Measurements from ENCODE around the gene HACD4.

The HACD4 gene

DNA sequence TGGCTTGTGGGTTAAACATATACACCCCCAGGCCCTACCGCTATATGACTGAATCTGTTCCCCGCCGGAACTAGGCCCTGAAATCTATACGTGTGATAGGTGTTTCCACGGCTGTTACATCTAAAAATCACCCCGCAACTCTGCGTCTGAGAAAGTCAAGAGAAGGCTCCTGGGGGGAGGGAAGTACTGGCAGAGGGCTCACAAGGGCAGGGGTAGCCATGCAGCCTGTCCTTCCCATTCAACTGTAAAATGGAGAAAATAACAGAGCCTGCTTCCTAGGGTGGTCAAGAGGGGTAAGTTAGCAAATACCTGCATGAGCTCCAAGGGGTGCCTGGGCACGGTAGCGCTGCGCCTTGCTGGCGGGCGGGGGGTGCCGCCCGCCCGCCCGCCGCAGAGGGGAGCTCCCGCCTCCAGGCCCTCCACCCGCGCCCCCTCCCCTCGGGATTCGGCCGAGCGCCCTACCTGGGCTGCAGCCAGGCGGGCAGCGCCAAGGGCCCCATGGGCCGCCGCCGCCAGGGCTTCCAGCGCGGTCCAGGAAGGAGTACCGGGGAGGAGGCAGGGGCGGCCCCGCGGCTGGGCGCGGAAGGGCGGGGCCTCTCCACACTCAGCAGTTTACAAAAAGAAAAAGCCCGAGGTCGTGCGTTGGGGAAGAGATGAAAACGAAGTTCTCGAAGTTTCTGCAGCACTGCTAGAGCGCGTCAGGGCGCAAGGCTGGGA, at the start of gene HACD4:
TSS of gene HACD4 (minus strand) at position 550 of the 717 bp plus-strand sequence. CDS start at position 500, 50 bp downstream.
- Histone ChIP-seq H3K27me3 (ENCODE audit: control insufficient read depth, insufficient read depth, low read length) (no peaks in the 10 kb centered on the region), H3K4me1 (ENCODE audit: control insufficient read depth, insufficient read depth, low read length) (peaks cover 5% of the 10 kb centered on the region), H3K9me3 (ENCODE audit: control insufficient read depth, low read length) (no peaks in the 10 kb centered on the region), H3K36me3 (ENCODE audit: control insufficient read depth, insufficient read depth, low read length) (no peaks in the 10 kb centered on the region), H3K4me3 (ENCODE audit: low read length) (no peak within 1 kb of the TSS), H3K9ac (ENCODE audit: low read length) (peak within 1 kb of the TSS; percentile 58)

GRCh38 chr9:21080793-21081192, 49.4 kb upstream of the HACD4 start:
- Histone ChIP-seq H3K36me3 (ENCODE audit: control insufficient read depth, insufficient read depth, low read length) (no peaks in the 10 kb centered on the region), H3K4me3 (ENCODE audit: low read length) (no peak overlapping the region), H3K9ac (ENCODE audit: low read length) (no peak overlapping the region), H3K9me3 (ENCODE audit: control insufficient read depth, low read length) (no peaks in the 10 kb centered on the region), H3K4me1 (ENCODE audit: control insufficient read depth, insufficient read depth, low read length) (no peaks in the 10 kb centered on the region), H3K27me3 (ENCODE audit: control insufficient read depth, insufficient read depth, low read length) (no peaks in the 10 kb centered on the region)

DNA sequence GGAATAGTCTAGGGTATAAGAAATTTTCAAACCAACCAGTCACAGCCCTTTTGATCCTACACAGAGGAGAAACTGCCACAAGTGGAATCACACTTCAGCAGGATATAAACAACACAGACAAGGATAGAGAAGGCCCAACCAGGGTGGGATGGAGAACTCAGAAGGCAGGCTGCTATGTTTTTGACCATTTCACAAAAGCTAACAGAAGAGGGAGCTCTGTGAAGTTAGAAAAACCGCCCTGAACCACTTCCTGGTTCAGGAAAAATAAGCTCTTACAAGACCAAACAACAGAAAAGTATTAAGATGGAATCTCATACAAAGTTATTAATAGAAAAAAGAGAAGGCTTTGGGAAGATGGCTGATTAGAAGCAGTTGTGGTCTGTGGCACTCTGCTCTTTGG, 47.3 kb upstream of the HACD4 start:
- Histone ChIP-seq H3K4me3 (ENCODE audit: low read length) (no peak overlapping the region), H3K27me3 (ENCODE audit: control insufficient read depth, insufficient read depth, low read length) (no peaks in the 10 kb centered on the region), H3K9me3 (ENCODE audit: control insufficient read depth, low read length) (no peaks in the 10 kb centered on the region), H3K4me1 (ENCODE audit: control insufficient read depth, insufficient read depth, low read length) (no peaks in the 10 kb centered on the region), H3K9ac (ENCODE audit: low read length) (no peak overlapping the region), H3K36me3 (ENCODE audit: control insufficient read depth, insufficient read depth, low read length) (no peaks in the 10 kb centered on the region)

- Histone ChIP-seq H3K27me3 (ENCODE audit: control insufficient read depth, insufficient read depth, low read length) (no peaks in the 10 kb centered on the region), H3K9me3 (ENCODE audit: control insufficient read depth, low read length) (no peaks in the 10 kb centered on the region), H3K36me3 (ENCODE audit: control insufficient read depth, insufficient read depth, low read length) (no peaks in the 10 kb centered on the region), H3K9ac (ENCODE audit: low read length) (no peak within 1 kb of the TSS), H3K4me3 (ENCODE audit: low read length) (no peak within 1 kb of the TSS), H3K4me1 (ENCODE audit: control insufficient read depth, insufficient read depth, low read length) (no peaks in the 10 kb centered on the region)
Measured at GRCh38 chr9:21077781-21078180, 46.3 kb upstream of the HACD4 start, which contains the start of gene IFNB1. IFNB1 (minus strand) TSS chr9:21077942; CDS start chr9:21077869, 73 bp downstream.

DNA sequence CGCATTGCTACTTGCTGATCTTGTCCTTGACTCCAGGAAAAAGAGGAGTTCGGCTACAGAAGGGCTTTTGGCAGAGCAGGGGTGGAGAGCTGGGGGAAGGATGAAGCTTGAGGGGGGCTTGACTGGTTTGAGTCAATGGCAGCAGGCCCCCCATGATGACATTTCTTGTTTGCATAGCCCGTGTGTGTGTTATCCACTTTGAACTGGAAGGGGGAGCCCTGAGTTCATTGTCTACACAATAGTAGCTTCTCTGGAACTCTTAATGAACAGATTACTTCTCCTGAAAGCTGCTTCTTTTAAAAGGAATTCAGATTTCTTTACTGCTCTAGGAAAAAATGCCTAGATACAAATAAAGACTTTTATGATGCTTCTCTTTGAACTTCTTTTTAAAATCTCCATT, 44.0 kb upstream of the HACD4 start:
- H3K27me3 ChIP-seq (ENCODE audit: control insufficient read depth, insufficient read depth, low read length), result no peaks in the 10 kb centered on the region
- H3K9ac ChIP-seq (ENCODE audit: low read length), result no peak overlapping the region
- H3K9me3 ChIP-seq (ENCODE audit: control insufficient read depth, low read length), result no peaks in the 10 kb centered on the region
- H3K4me1 ChIP-seq (ENCODE audit: control insufficient read depth, insufficient read depth, low read length), result no peaks in the 10 kb centered on the region
- no peaks in the 10 kb centered on the region for H3K36me3 ChIP-seq (ENCODE audit: control insufficient read depth, insufficient read depth, low read length)
- H3K4me3 ChIP-seq (ENCODE audit: low read length), result no peak overlapping the region

DNA sequence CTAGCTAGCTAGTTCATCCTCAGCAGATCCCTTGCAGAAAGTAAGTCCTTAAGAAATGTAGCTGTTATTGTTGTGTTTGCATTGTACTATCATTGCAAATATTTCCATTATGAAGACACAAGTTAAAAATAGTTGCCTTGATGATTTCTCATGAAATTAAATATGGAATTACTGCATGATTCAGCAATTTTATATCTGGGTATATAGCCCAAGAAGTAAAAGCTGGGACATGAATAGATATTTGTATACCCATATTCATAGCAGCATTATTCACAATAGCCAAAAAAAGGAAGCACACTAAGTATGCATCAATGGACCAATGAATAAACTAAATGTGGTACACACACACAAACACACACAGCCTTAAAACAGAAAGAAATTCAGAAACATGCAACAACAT, 39.5 kb upstream of the HACD4 start:
- Histone ChIP-seq H3K4me3 (ENCODE audit: low read length) (no peak overlapping the region), H3K9ac (ENCODE audit: low read length) (no peak overlapping the region), H3K27me3 (ENCODE audit: control insufficient read depth, insufficient read depth, low read length) (no peaks in the 10 kb centered on the region), H3K9me3 (ENCODE audit: control insufficient read depth, low read length) (no peaks in the 10 kb centered on the region), H3K4me1 (ENCODE audit: control insufficient read depth, insufficient read depth, low read length) (no peaks in the 10 kb centered on the region), H3K36me3 (ENCODE audit: control insufficient read depth, insufficient read depth, low read length) (no peaks in the 10 kb centered on the region)

GRCh38 chr9:21070171-21070571, 38.7 kb upstream of the HACD4 start:
- Histone ChIP-seq H3K9me3 (ENCODE audit: control insufficient read depth, low read length) (no peaks in the 10 kb centered on the region), H3K9ac (ENCODE audit: low read length) (no peak overlapping the region), H3K36me3 (ENCODE audit: control insufficient read depth, insufficient read depth, low read length) (no peaks in the 10 kb centered on the region), H3K4me3 (ENCODE audit: low read length) (peak overlapping the region; percentile 6), H3K4me1 (ENCODE audit: control insufficient read depth, insufficient read depth, low read length) (no peaks in the 10 kb centered on the region), H3K27me3 (ENCODE audit: control insufficient read depth, insufficient read depth, low read length) (no peaks in the 10 kb centered on the region)

- no peaks in the 10 kb centered on the region for H3K36me3 ChIP-seq (ENCODE audit: control insufficient read depth, insufficient read depth, low read length)
- H3K27me3 ChIP-seq (ENCODE audit: control insufficient read depth, insufficient read depth, low read length), result no peaks in the 10 kb centered on the region
- H3K4me1 ChIP-seq (ENCODE audit: control insufficient read depth, insufficient read depth, low read length), result no peaks in the 10 kb centered on the region
- no peaks in the 10 kb centered on the region for H3K9me3 ChIP-seq (ENCODE audit: control insufficient read depth, low read length)
- no peak overlapping the region for H3K9ac ChIP-seq (ENCODE audit: low read length)
- H3K4me3 ChIP-seq (ENCODE audit: low read length), result no peak overlapping the region
Measured at GRCh38 chr9:21060919-21061561, 29.6 kb upstream of the HACD4 start.

DNA sequence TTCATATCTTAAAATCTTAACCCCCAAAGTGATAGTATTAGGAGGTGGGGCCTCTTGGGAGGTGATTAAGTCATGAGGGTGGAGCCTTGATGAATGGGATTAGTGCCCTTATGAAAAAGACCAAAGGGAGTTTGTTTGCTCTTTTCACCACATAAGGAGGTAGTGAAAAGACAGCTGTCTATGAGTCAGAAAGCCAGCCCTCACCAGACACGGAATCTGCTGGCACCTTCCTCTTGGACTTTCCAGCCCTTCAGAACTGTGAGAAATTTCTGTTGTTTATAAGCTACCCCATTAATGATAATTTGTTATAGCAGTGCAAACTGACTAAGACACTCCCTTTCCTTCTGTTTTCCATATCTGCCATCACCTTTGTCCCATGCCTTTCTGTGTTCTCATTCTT, 25.5 kb upstream of the HACD4 start:
- no peaks in the 10 kb centered on the region for H3K36me3 ChIP-seq (ENCODE audit: control insufficient read depth, insufficient read depth, low read length)
- H3K4me3 ChIP-seq (ENCODE audit: low read length), result no peak overlapping the region
- H3K27me3 ChIP-seq (ENCODE audit: control insufficient read depth, insufficient read depth, low read length), result no peaks in the 10 kb centered on the region
- H3K9ac ChIP-seq (ENCODE audit: low read length), result no peak overlapping the region
- no peaks in the 10 kb centered on the region for H3K4me1 ChIP-seq (ENCODE audit: control insufficient read depth, insufficient read depth, low read length)
- no peaks in the 10 kb centered on the region for H3K9me3 ChIP-seq (ENCODE audit: control insufficient read depth, low read length)

DNA sequence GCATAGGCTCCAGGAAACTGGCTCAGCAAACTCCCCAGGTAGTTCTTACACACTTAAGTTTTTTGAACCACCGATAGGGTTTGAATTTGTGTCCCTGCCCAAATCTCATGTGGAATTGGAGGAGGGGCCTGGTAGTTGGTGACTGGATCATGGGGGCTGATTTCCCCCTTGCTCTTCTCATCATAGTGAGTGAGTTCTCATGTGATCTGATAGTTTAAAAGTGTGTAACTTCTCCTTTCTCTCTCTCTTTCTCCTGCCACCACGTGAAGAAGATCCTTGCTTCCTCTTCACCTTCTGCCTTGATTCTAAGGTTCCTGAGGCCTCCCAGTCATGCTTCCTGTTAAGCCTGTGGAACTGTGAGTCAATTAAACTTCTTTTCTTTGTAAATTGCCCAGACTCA, 22.4 kb upstream of the HACD4 start:
- Histone ChIP-seq H3K4me1 (ENCODE audit: control insufficient read depth, insufficient read depth, low read length) (no peaks in the 10 kb centered on the region), H3K9me3 (ENCODE audit: control insufficient read depth, low read length) (no peaks in the 10 kb centered on the region), H3K27me3 (ENCODE audit: control insufficient read depth, insufficient read depth, low read length) (no peaks in the 10 kb centered on the region), H3K9ac (ENCODE audit: low read length) (no peak overlapping the region), H3K4me3 (ENCODE audit: low read length) (no peak overlapping the region), H3K36me3 (ENCODE audit: control insufficient read depth, insufficient read depth, low read length) (no peaks in the 10 kb centered on the region)

DNA sequence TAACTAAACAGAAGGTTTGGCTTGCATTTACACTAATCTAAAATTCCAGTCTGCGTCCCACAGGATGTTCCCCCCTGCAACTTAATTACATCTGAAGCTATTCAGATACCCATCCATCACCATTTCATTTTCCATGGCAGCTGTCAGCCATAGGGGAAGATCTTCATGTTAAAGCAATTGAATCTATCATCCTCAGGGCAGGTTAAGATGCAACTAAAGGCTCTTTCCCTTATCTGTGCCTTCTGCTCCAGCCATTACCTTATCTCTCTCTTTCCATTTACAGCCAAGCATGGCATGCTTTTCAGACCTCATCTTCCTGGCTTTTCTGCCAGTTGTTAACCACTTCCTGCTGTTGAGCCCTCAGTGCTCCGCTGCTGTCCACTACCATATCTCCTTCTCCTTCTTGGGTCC, 15.8 kb upstream of the HACD4 start:
- Histone ChIP-seq H3K4me3 (ENCODE audit: low read length) (no peak overlapping the region), H3K4me1 (ENCODE audit: control insufficient read depth, insufficient read depth, low read length) (no peaks in the 10 kb centered on the region), H3K9me3 (ENCODE audit: control insufficient read depth, low read length) (no peaks in the 10 kb centered on the region), H3K9ac (ENCODE audit: low read length) (no peak overlapping the region), H3K27me3 (ENCODE audit: control insufficient read depth, insufficient read depth, low read length) (no peaks in the 10 kb centered on the region), H3K36me3 (ENCODE audit: control insufficient read depth, insufficient read depth, low read length) (no peaks in the 10 kb centered on the region)

DNA sequence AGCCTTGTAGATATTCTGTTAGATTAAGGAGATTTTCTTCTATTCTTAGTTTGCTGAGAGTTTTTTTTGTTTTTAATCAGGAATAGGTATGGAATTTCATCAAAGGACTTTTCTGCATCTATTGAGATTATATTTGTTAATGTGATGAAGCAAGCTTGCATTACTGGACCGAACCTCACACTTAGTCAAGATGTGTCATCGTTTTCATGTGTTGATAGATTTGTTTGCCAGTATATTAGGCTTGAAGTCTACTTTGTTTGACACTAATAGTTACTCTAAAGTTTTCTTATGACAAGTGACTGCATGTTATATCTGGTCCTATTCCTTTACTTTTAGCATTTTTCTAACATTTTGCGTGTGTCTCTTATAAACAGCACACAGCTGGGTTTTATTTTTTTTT, 12.4 kb upstream of the HACD4 start:
- H3K27me3 ChIP-seq (ENCODE audit: control insufficient read depth, insufficient read depth, low read length), result no peaks in the 10 kb centered on the region
- H3K9ac ChIP-seq (ENCODE audit: low read length), result no peak overlapping the region
- no peaks in the 10 kb centered on the region for H3K4me1 ChIP-seq (ENCODE audit: control insufficient read depth, insufficient read depth, low read length)
- no peaks in the 10 kb centered on the region for H3K9me3 ChIP-seq (ENCODE audit: control insufficient read depth, low read length)
- H3K4me3 ChIP-seq (ENCODE audit: low read length), result no peak overlapping the region
- no peaks in the 10 kb centered on the region for H3K36me3 ChIP-seq (ENCODE audit: control insufficient read depth, insufficient read depth, low read length)

Measured in mucosa of stomach (tissue), 1 donor.